ENCODE results near the gene GTF3C2. TPM values are rescaled to one million over a fixed set of nuclear protein-coding genes. Genes with fewer than 3 reads are reported as not detected.
A peak's percentile ranks its signal among the peaks of the same experiment; 100 is the strongest.

GTF3C2 gene
- total and polyA plus RNA-seq, 11 donors: 17.8 to 42.6 (median 24.1) TPM

GRCh38 chr2:27306573-27307286, 49.8 kb downstream of the GTF3C2 start:
- DNase-seq (no peak), ATAC-seq (no peak)
- TF ChIP-seq, protein P1, sequence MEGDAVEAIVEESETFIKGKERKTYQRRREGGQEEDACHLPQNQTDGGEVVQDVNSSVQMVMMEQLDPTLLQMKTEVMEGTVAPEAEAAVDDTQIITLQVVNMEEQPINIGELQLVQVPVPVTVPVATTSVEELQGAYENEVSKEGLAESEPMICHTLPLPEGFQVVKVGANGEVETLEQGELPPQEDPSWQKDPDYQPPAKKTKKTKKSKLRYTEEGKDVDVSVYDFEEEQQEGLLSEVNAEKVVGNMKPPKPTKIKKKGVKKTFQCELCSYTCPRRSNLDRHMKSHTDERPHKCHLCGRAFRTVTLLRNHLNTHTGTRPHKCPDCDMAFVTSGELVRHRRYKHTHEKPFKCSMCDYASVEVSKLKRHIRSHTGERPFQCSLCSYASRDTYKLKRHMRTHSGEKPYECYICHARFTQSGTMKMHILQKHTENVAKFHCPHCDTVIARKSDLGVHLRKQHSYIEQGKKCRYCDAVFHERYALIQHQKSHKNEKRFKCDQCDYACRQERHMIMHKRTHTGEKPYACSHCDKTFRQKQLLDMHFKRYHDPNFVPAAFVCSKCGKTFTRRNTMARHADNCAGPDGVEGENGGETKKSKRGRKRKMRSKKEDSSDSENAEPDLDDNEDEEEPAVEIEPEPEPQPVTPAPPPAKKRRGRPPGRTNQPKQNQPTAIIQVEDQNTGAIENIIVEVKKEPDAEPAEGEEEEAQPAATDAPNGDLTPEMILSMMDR (IDR thresholded peaks at IDR 0.05): no peak
- no peak for TF ChIP-seq POLR2A (IDR thresholded peaks at IDR 0.05)
- Histone ChIP-seq H3K27ac (no peak overlapping the region), H3K4me3 (peak overlapping the region in 3 of 12 donors; percentile 5 to 12 (median 7)), H3K27me3 (peaks cover 0 to 48% (median 23%) of the 10 kb centered on the region in 9 donors), H3K36me3 (peaks cover 0 to 67% (median 35%) of the 10 kb centered on the region in 9 donors), H3K9me3 (no peaks in the 10 kb centered on the region), H3K4me1 (peaks cover 0 to 36% (median 14%) of the 10 kb centered on the region in 12 donors)
- intact Hi-C loops (cut with DNase I): loop anchor here in 1 of 10 donors (10.0 kb wide), 1 partner anchor 202 kb away; no protein-coding TSS in a partner anchor
- 26 to 51% (median 37%) methylated on average over 25 to 51 of the region's 51 CpGs for WGBS, 4 donors

GRCh38 chr2:27306136-27306535, 50.4 kb downstream of the GTF3C2 start:
- H3K4me3 ChIP-seq: peak overlapping the region in 1 of 12 donors; percentile 12
- no peak for DNase-seq
- H3K36me3 ChIP-seq: peaks cover 0 to 70% (median 29%) of the 10 kb centered on the region in 9 donors
- intact Hi-C loops (cut with DNase I): loop anchor here in 1 of 10 donors (10.0 kb wide), 1 partner anchor 201 kb away; no protein-coding TSS in a partner anchor
- H3K4me1 ChIP-seq: peaks cover 0 to 36% (median 14%) of the 10 kb centered on the region in 12 donors
- H3K27me3 ChIP-seq: peaks cover 0 to 48% (median 23%) of the 10 kb centered on the region in 9 donors
- no peak overlapping the region for H3K27ac ChIP-seq
- no peak for TF ChIP-seq POLR2A (IDR thresholded peaks at IDR 0.05)
- TF ChIP-seq, protein P1 (IDR thresholded peaks at IDR 0.05): no peak
- 41 to 53% (median 48%) methylated on average over 18 to 26 of the region's 26 CpGs for whole genome bisulfite sequencing, 4 donors
- peak in 1 of 4 donors; percentile 2 for ATAC-seq
- H3K9me3 ChIP-seq: no peaks in the 10 kb centered on the region

- peaks cover 0 to 48% (median 23%) of the 10 kb centered on the region in 9 donors for H3K27me3 ChIP-seq
Measured at GRCh38 chr2:27305516-27305915, 51.0 kb downstream of the GTF3C2 start.

More at GRCh38 chr2:27305516-27305915, 51.0 kb downstream of the GTF3C2 start:
- H3K36me3 ChIP-seq: peaks cover 0 to 76% (median 31%) of the 10 kb centered on the region in 9 donors
- H3K9me3 ChIP-seq: no peaks in the 10 kb centered on the region
- H3K4me3 ChIP-seq: no peak overlapping the region
- H3K4me1 ChIP-seq: peaks cover 0 to 36% (median 14%) of the 10 kb centered on the region in 12 donors
- 83 to 92% (median 89%) methylated on average over 15 to 16 of the region's 16 CpGs for WGBS, 4 donors
- ATAC-seq (no peak), DNase-seq (no peak)
- intact Hi-C loops (cut with DNase I): loop anchor here in 1 of 10 donors (10.0 kb wide), 1 partner anchor 201 kb away; no protein-coding TSS in a partner anchor
- H3K27ac ChIP-seq: no peak overlapping the region
- TF ChIP-seq, protein P1 (IDR thresholded peaks at IDR 0.05): no peak
- TF ChIP-seq POLR2A (IDR thresholded peaks at IDR 0.05): no peak

Data from heart left ventricle (tissue), 16 donors.